ENCODE measurements around the gene RAB3C.

- TF ChIP-seq FOXP2 (optimal IDR thresholded peaks at IDR 0.05; ENCODE audit: control extremely low read depth, extremely low read length, insufficient read depth) (no peak), POLR2AphosphoS5 (IDR thresholded peaks at IDR 0.05; ENCODE audit: borderline replicate concordance, low read depth, low read length) (no peak)
Observed at GRCh38 chr5:58666141-58666540, 83.3 kb downstream of the RAB3C start.

All from SK-N-MC (cell line).